Hematopoietic multipotent progenitor cell treated with erythropoietin and hydrocortisone succinate and interleukin-3 and kit ligand, for 15 days (in vitro differentiated cells): ENCODE measurements around the gene APMAP.
A peak's percentile ranks its signal among the peaks of the same experiment; 100 is the strongest.
"Not testable (repeated sequence)": the region's sequence is repeated elsewhere in the genome, so short reads cannot be mapped to it uniquely, and the experiment has no call there.

Source experiments
- DNase-seq: peaks from one replicate; pipeline ENCODE4 v3.0.0-alpha.2; 2015; ENCODE audit warnings: low spot score

Gene APMAP

GRCh38 chr20:24930724-24931688 is 61.5 kb downstream of the APMAP start:
- DNase-seq = not testable (repeated sequence)

DNA sequence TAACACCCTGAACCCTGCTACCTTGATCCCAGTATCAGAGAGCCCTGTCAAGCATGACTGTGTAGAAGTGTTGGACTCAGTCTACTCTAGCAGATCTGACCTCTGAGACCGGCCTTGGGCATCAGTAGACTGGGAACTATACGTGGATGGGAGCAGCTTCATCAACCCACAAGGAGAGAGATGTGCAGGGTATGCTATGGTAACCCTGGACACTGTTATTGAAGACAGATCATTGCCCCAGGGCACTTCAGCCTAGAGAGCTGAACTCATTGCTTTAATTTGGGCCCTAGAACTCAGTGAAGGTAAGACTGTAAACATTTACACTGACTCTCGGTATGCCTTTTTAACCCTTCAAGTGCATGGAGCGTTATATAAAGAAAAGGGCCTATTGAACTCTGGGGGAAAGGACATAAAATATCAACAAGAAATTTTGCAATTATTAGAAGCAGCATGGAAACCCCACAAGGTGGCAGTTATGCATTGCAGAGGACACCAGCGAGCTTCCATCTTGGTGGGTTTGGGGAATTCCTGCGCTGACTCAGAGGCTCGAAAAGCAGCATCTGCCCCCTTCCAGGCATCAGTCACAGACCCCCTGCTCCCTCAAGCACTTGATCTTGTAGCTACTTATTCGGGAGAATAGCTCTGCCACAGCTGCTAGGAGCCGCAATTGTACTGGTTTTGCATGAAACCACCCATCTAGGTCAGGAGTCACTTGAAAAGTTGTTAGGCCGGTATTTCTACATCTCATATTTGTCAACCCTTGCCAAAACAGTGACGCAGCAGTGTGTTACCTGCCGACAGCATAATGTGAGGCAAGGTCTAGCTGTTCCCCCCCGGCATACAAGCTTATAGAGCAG is 62.5 kb downstream of the APMAP start:
- not testable (repeated sequence) for DNase-seq

- DNase-seq = not testable (repeated sequence)
Measured at GRCh38 chr20:24929259-24929658, 63.3 kb downstream of the APMAP start.

- not testable (repeated sequence) for DNase-seq
Measured at GRCh38 chr20:24920706-24921105, 71.8 kb downstream of the APMAP start.

DNA sequence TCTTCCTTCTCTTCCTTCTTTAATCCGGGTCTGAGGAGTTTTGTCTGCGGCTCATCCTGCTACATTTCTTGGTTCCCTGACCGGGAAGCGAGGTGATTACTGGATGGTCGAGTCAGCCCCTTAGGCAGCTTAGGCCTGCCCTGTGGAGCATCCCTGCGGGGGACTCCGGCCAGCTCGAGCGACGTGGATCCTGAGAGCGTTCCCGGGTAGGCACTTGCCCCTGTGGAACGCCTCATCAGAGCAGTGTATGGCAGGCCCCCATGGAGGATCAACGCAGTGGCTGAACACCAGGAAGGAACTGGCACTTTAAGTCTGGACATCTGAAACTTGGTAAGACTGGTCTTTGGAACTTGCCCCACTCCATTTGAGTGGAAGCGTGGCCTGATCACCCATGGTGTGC is 72.9 kb downstream of the APMAP start:
- not testable (repeated sequence) for DNase-seq

GRCh38 chr20:24918579-24919566 is 73.7 kb downstream of the APMAP start:
- no peak for DNase-seq

- peak; percentile 28 for DNase-seq
Measured at GRCh38 chr20:24917797-24918578, 74.6 kb downstream of the APMAP start.

DNA sequence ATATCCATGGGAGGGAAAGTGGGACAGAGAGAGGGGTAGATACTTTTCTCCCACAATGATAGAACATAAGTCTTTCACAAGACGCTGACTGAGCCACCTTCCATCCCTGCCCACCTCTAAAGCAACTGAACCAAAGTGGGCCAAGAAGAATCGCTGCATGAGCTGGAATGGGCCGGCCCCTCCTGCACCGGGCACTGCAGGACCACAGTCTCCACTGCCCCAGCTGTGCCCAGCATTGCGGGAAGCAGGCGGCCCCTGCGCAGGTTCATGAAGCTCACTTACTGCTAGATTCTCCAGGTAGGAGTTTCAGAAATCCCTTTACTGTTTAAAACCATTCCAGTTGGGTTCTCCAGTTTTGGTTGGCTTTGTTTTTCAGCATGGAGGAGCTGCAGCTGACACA is 75.5 kb downstream of the APMAP start:
- DNase-seq = no peak

GRCh38 chr20:24916412-24916811 is 76.1 kb downstream of the APMAP start:
- DNase-seq = no peak

- no peak for DNase-seq
Measured at GRCh38 chr20:24915892-24916291, 76.7 kb downstream of the APMAP start.

- no peak for DNase-seq
Measured at GRCh38 chr20:24915440-24915839, 77.1 kb downstream of the APMAP start.

DNA sequence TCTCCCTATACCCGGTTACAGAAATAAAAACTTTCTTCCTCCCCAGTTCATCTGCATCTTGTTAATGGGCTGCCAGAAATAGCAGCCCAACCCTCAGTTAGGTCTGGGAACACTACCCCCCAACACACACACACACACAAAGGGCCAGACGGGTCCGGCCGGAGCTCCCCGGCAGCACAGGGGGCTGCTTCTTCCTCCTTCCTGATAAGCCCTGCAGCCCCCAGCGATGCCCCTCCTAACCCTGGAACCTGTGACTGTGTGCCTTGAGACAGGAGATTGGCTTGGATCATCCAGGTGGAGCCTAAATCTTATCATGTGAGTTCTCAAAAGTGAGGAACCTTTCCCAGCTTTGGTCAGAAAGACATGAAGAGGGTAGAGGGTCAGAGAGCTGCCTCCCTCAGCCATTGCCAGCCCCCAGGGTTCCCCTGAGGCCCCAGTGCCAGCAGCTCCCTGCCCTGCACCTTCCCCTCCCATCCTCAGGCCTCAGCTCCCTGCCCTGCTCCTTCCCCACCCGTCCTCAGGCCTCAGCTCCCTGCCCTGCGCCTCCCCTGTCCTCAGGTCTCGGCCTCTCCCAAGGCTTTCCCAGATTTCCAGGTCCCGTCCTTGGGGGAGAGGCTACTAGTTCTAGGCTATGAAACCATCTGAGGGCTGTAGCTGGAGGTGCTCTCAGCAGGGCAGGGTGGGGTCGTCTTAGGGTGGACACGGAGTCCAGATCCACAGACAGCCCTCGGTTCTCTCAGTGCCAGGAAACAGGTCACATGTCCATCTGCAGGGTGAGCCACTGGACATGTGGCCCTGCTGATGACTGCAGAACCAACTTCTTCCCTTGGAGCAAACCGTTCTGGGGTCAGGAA is 77.9 kb downstream of the APMAP start:
- DNase-seq = no peak

DNA sequence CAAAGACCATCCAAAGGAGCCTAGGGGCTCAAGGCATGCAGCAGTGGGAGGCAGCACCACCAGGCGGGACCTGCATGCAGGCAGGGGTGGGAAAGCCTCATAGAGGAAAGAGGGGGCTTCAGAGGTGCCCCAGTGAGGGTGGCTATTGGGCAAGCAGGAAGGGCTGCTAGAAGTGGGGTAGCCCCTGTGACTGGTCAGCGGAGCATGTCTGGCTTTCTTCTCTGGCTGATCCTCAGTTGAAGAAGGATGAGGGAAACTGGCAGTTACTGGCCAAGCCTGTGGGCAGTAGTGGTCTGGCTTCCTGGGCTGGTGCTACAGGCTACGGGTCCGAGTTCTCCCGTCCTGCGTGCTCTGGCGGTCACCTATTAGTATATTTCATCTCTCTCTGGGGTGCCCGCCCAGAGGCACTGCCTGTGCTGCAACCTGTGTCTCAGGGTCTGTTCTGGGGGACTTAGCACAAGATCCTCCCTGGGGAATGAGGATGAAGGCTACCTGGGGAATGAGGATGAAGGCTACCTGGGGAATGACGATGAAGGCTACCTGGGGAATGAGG is 79.4 kb downstream of the APMAP start:
- no peak for DNase-seq
